HG03442 (cell line): Measurements from ENCODE around the gene CRMP1.

Experiments used
- ATAC-seq: cut with Tn5 transposase; IDR thresholded peaks from one replicate; pipeline ENCODE4 v1.9.1; 2021; ENCODE audit warnings: mild to moderate bottlenecking, moderate library complexity; ENCODE audit not compliant: unreplicated experiment

CRMP1 gene

DNA sequence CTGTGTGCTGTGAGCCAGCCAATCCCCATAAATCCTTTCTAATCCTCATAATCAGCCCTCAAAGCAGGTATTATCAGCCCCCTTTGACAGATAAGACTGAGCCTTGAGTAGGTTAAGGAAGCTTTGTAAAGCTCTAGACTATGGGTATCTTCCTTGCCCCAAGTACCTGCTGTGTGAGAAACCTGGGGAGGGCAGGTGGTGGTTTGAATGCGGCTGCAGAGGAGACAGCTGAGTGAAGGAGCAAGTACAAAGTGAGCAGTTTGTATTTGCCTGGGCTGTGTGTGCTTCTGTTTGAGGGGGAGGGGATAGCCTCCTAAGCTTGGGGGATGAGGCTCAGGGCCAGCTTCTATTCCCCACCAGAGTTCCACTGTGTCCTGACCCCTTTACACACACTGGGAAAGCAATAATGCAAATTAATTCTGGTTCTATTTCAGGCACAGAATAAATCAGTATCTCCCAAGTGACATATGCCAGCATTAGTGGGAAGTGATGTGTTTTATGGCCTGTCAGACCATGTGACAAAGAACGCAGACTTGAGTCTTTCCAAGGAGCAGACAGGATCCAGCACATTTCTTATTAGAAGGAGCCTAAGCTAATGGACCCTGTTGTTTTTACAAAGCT, 118.4 kb downstream of the CRMP1 start:
- no peak for ATAC-seq

DNA sequence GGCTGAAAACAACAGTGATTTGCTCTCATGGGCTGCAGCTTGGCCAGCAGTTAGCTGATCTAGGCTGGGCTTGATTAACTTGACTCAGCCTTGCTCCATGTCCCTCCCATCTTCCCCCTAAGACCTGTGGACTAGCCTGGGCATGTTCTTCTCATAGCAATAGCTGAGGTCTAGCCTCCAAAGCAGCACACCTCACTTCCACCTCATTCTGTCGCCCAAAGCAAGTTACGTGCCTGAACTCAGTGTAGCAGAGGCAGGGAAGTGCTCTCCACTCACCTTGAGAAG, 119.7 kb downstream of the CRMP1 start:
- ATAC-seq = no peak

GRCh38 chr4:5772528-5773270, 120.2 kb downstream of the CRMP1 start:
- ATAC-seq = no peak
